ENCODE results near the gene GNG11.
"Not testable (repeated sequence)": the region's sequence is repeated elsewhere in the genome, so short reads cannot be mapped to it uniquely, and the experiment has no call there.

The GNG11 gene

DNA sequence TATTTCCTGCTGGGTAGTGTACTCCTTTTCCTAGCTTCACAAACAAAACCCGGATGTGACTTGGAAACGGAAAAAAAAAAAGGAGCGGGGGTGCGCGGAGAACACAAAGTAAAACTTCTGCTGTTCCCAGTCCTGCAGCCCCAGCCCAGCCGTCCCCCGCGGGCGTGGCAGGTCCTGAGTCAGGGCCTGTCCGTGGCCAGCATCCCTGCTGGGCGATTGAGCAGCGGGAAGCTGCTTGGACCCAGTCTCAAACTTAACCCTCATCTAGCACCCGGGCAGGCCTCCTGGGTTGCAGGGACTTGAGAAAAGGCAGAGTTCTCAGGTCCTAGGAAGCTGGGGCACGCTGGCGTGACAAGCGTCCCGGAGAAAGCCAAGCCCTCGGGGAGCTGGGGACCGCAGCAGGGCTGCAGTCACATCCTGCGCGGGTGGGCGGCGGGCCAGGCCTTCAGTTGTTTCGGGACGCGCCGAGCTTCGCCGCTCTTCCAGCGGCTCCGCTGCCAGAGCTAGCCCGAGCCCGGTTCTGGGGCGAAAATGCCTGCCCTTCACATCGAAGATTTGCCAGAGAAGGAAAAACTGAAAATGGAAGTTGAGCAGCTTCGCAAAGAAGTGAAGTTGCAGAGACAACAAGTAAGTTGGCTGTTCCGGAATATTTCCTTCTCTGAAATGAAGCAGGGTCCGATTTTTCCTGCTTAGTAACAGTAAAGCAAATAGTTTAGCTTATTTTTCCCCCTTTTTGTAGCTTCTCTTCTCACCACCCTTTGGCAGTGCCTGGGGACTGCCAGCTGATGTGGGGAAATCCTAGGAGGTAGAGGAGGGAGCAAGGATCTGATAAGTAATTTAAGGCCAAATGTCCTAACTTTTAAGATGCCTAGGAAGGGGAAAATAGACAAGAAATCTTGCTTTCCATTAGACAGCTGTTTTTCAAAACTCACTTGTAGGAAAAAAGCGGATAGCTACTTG lies at the start of gene GNG11:
Gene GNG11, plus strand, starts transcription at position 129 of the 960 bp plus-strand sequence. Its CDS starts 403 bp downstream, at position 532.
- peak; percentile 79 for DNase-seq (ENCODE audit: low read depth)

- peak; percentile 41 for DNase-seq (ENCODE audit: low read depth)
Observed at GRCh38 chr7:93873998-93874574, 47.4 kb upstream of the GNG11 start.

DNA sequence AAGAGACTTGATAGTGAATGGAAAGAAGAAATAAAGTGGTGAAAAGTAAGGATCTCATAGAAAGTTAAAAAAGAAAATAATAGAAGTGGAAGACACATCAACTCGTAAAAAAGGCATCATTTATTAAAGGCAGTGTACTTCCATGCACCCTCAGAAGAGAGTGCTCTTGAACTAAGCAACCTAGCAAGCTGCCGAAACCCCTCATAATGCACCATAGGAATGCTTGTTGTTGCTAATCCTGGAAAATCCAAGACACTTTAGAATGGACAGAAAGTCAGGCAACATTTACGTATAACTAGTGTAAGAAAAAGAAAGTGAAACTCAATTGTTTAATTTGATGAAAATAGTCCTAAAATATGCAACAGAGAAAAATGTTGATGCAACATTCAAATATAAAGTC lies 43.8 kb upstream of the GNG11 start:
- no peak for DNase-seq (ENCODE audit: low read depth)

DNA sequence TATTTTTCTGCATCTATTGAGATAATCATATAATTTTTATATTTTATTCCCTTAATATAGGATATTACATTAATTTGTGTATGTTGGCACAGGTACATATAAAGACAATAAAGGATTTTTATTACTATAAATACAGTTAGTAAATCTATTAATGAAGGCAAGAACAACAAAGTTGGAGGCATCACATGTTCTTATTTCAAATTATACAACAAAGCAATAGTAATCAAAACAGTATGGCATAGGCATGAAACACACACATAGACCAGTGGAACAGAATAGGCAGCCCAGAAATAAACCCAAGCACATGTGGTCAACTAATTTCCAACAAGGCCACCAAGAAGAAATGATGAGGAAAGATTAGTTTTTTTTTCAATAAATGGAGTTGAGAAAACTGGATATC lies 42.2 kb upstream of the GNG11 start:
- DNase-seq (ENCODE audit: low read depth), result no peak

DNA sequence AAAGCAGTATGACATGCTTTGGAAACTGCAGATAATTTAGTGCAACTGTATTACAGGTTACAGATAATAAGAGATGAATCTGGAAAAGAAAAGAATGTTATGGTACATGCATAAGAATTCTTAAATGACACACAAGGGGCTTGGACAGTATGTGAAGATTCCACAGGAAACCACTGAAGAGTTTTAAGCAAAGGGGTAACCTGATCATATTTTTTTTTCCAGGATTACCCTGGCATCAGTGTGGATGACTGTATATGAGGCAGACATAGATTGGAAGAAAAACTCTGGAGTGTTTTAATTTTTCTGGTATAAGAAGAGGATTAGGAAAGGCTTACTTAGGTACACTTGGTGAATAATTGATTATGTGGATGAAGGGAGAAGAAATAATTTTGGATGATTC lies 39.1 kb upstream of the GNG11 start:
- peak; percentile 3 for DNase-seq (ENCODE audit: low read depth)

- DNase-seq (ENCODE audit: low read depth), result no peak
Observed at GRCh38 chr7:93883078-93883916, 38.2 kb upstream of the GNG11 start.

GRCh38 chr7:93883917-93884345 lies 37.6 kb upstream of the GNG11 start:
- DNase-seq (ENCODE audit: low read depth), result no peak

GRCh38 chr7:93884541-93884940 lies 37.0 kb upstream of the GNG11 start:
- DNase-seq (ENCODE audit: low read depth), result no peak

GRCh38 chr7:93889261-93889660 lies 32.3 kb upstream of the GNG11 start:
- peak; percentile 47 for DNase-seq (ENCODE audit: low read depth)

GRCh38 chr7:93890041-93890463 lies 31.5 kb upstream of the GNG11 start:
- DNase-seq (ENCODE audit: low read depth), result peak; percentile 66

- peak; percentile 37 for DNase-seq (ENCODE audit: low read depth)
Observed at GRCh38 chr7:93890464-93891068, 31.0 kb upstream of the GNG11 start, which contains the start of gene TFPI2. Gene TFPI2 (minus strand): TSS chr7:93890753. CDS start chr7:93890678, 75 bp downstream.

DNA sequence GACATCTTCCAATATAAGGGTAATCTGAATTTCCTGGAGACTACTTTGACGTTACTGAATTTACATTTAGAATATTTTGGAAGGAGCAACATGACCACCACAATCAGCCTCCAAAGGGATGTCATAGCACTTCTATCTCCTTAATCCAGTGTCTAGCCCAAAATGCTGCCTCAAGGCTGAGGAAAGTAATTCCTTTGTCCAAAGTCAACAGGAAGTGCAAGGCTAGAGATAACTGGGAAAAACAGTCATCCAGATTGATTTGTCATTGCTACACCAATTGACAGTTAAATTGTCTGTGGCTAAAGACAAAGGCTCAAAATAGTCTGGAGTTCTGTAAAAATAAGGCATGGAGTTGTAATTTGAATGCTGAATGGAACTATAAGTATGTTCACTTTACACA lies 27.1 kb upstream of the GNG11 start:
- DNase-seq (ENCODE audit: low read depth), result no peak

GRCh38 chr7:93894966-93895640 lies 26.4 kb upstream of the GNG11 start:
- no peak for DNase-seq (ENCODE audit: low read depth)

- DNase-seq (ENCODE audit: low read depth), result no peak
Observed at GRCh38 chr7:93895859-93896600, 25.5 kb upstream of the GNG11 start.

- DNase-seq (ENCODE audit: low read depth), result no peak
Observed at GRCh38 chr7:93897680-93898079, 23.9 kb upstream of the GNG11 start.

- peak; percentile 56 for DNase-seq (ENCODE audit: low read depth)
Observed at GRCh38 chr7:93902777-93903423, 18.6 kb upstream of the GNG11 start.

DNA sequence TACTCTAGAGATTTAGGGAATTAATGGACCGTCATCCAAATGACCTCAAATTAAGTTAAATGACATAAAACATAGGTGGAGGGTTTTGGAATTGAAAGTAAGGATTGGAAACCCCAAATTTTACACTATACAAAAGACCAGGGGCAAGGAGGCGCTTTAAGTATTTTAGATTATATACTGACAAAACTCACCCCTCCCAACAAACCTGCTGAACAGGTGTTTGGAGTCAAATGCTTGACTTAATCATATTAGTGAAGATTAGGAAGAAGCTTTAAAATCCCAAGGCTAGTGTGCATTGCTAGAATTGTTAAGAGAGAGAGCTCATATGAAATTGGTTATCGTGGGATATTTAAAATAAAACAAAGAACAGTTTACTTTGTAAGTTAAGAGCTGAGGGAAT lies 15.3 kb upstream of the GNG11 start, which contains the start of gene GNGT1:
Gene GNGT1, plus strand, starts transcription at position 301 of the 400 bp plus-strand sequence. CDS start 180 bp downstream, outside the sequence.
- peak; percentile 31 for DNase-seq (ENCODE audit: low read depth)

DNA sequence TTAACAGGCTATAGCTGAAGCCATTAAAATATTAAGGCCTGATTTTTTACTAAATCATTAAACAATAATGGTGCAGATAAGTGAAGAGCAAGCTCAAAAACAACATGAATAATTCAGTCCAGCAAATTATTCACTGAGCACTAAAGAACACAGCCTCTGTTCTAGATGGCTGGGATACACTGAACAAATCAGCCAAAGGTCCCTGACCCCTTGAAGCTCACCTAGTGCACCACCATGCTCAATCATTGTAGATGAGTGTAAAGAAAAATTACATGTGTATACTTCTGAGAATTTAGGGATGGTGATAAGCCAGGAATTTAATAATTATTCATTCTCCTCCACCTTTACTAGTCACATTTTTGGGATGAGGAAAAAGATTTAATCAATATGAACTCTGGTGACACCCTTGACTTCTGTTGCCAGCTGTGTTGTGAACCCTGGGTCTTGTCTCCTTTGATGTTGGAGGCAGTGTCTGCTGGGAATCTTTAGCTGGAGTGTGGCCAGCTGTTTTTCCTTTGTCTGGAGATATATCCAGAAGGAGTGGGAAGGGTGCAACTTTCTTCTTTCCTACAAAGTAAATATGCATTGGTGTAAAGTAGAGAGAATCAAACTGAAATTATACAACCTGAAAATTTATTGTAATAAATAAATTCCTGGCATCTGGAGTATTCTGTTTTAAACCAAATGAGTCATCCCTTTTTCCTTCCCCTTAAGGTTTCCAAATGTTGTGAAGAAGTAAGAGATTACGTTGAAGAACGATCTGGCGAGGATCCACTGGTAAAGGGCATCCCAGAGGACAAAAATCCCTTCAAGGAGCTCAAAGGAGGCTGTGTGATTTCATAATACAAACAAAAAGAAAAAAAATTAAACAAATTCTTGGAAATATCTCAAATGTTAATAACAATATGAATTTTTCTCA lies 11.2 kb upstream of the GNG11 start:
- peak; percentile 91 for DNase-seq (ENCODE audit: low read depth)

GRCh38 chr7:93911242-93911641 lies 10.3 kb upstream of the GNG11 start:
- DNase-seq (ENCODE audit: low read depth), result not testable (repeated sequence)

Data from fibroblast of gingiva (primary cell).